IPS DF 6.9 (cell line): Measurements from ENCODE around the gene GPR45.

ENCODE experiments used
- DNase-seq: peaks from one replicate; pipeline ENCODE4 v3.0.0-alpha.2; 2013; ENCODE audit warnings: low read depth, low spot score
- H3K27ac ChIP-seq: one replicate; pipeline ENCODE4 v1.5.1; 2013; ENCODE audit warnings: low read length, control low read depth
- H3K27me3 ChIP-seq: 2 replicates; pipeline ENCODE4 v1.6.1; 2013; ENCODE audit warnings: mild to moderate bottlenecking, low read length; ENCODE audit not compliant: control insufficient read depth, insufficient read depth
- H3K36me3 ChIP-seq: 2 replicates; pipeline ENCODE4 v1.6.1; 2013; ENCODE audit warnings: low read length; ENCODE audit not compliant: control insufficient read depth, insufficient read depth
- H3K4me1 ChIP-seq: 2 replicates; pipeline ENCODE4 v1.6.1; 2013; ENCODE audit warnings: low read length; ENCODE audit not compliant: control insufficient read depth, insufficient read depth
- H3K4me3 ChIP-seq: 2 replicates; pipeline ENCODE4 v1.5.1; 2013; ENCODE audit warnings: mild to moderate bottlenecking, low read length
- H3K9me3 ChIP-seq: 2 replicates; pipeline ENCODE4 v1.6.1; 2013; ENCODE audit warnings: low read length, inconsistent platforms; ENCODE audit not compliant: control insufficient read depth, insufficient read depth
- WGBS: extraction: QIAGEN DNeasy Blood & Tissue Kit; methylation state at CpG from one replicate; pipeline ENCODE4 v1.1.7; 2013; ENCODE audit warnings: mixed read lengths, missing lambda C conversion rate; ENCODE audit not compliant: insufficient read length, insufficient coverage; 5-methylcytosine and 5-hydroxymethylcytosine counted together

The GPR45 gene, protein sequence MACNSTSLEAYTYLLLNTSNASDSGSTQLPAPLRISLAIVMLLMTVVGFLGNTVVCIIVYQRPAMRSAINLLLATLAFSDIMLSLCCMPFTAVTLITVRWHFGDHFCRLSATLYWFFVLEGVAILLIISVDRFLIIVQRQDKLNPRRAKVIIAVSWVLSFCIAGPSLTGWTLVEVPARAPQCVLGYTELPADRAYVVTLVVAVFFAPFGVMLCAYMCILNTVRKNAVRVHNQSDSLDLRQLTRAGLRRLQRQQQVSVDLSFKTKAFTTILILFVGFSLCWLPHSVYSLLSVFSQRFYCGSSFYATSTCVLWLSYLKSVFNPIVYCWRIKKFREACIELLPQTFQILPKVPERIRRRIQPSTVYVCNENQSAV

DNA sequence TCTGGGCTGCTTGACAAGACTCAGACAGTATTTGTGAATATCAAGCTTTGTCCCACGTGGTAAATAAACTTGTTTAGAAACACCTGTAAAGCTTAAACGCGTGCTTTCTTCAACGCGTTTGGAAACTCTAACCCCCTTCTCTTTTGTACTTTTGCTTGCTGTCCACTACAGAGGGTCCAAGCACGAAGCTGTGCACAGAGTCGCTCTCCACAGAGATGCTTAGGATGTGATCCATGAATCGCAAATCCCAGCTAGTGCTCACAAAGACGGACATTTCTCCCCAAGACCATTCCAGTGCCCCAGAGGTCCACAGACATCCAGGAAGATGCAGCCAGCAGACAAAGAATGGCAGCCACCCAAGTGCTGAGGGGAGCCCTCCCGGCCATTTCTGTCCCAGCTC is at the start of gene GPR45:
GPR45 (plus strand) TSS at position 301 of the 400 bp plus-strand sequence. CDS start 116 bp downstream, outside the sequence.
- Histone ChIP-seq H3K9me3 (no peaks in the 10 kb centered on the region), H3K4me1 (no peaks in the 10 kb centered on the region), H3K36me3 (no peaks in the 10 kb centered on the region; the same call in 1 of the 2 replicates), H3K4me3 (no peak within 1 kb of the TSS; the same call in 1 of the 2 replicates), H3K27ac (no peak within 1 kb of the TSS), H3K27me3 (no peaks in the 10 kb centered on the region)
- WGBS, result no CpG with 5 or more reads among the region's 10 CpGs
- DNase-seq, result no peak

DNA sequence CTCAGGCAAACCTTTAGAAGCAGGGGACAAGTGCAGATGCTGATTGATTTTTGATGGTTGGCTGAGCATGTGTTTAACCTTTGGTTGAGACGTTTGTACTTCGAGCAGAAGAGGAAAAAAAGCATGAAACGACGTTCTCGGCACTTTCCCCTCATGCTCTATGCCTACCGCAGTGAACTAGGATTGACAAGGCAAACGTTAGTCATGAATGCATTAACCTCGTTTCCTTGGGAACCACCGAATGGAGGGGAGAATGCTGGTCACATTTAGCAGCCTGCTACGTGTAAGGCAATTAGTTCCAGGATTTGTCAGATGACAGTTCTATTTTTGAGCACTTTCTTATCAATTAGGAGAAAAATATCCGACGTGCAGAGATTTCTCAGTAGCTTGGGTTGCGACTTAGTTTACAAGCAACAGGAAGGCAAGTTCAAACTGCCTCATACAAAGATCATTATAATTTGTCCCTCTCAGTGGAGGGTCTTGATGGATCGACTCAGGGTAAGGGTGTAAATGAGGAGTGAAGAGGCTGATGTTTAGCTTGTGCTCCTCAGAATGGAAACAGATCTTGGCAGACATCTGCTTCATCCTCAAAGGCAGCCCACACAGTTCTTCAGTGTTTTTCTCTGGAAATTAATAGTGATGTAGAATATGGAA is 47.4 kb upstream of the GPR45 start:
- Histone ChIP-seq H3K27me3 (no peaks in the 10 kb centered on the region), H3K4me1 (no peaks in the 10 kb centered on the region), H3K9me3 (no peaks in the 10 kb centered on the region), H3K27ac (no peak overlapping the region), H3K4me3 (no peak overlapping the region), H3K36me3 (no peaks in the 10 kb centered on the region)
- DNase-seq, result no peak
- WGBS, result no CpG with 5 or more reads among the region's 14 CpGs

DNA sequence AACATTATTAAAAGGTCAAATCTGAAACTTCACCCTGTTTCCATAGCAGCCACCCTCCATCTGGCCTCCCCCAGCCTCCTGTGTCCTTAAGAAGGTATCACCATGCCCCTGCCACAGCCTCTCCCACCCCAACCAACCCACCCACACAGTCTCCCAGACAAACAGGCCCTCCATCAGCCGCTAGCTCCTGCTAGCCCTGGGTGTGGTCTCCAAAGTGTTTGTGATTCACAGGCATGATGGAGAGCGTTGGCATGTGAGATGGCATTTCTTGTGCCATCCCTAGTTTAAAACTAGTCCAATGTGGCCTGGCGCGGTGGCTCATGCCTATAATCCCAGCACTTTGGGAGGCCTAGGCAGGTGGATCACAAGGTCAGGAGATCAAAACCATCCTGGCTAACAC is 44.9 kb upstream of the GPR45 start:
- H3K9me3 ChIP-seq, result no peaks in the 10 kb centered on the region
- no peaks in the 10 kb centered on the region for H3K4me1 ChIP-seq
- WGBS, result no CpG with 5 or more reads among the region's 4 CpGs
- no peak overlapping the region for H3K27ac ChIP-seq
- no peak for DNase-seq
- no peaks in the 10 kb centered on the region for H3K27me3 ChIP-seq
- H3K36me3 ChIP-seq, result no peaks in the 10 kb centered on the region
- no peak overlapping the region for H3K4me3 ChIP-seq

DNA sequence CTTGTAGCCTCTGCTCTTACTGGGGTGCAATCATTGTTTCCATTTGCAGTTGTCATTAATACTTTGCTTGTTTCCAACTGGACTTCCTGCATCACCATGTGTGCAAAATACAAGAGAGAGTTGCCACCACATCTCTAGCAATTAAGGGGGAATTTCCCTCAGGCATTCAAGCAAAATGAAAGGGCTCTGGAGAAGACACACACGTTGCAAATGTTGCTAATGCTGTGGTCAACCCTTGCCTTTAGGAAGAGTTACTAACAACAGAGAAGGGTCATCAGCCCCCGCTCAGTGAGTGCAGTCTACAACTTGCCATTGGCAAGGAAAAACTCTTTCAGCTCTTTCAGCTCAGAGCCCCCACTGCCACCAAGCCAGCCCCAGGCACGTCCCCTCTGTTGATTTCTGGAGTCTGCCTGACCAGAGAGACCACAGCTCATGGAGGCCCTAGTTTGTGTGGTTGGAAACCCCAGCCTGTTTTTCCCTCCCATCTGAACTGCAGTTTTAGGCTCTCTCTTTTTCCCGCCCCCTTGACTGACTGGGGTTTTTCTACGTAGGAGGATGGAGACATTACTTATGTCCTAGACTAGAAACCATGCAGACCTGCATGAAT is 25.9 kb upstream of the GPR45 start:
- Histone ChIP-seq H3K4me3 (no peak overlapping the region), H3K27ac (no peak overlapping the region), H3K36me3 (no peaks in the 10 kb centered on the region), H3K9me3 (no peaks in the 10 kb centered on the region), H3K27me3 (no peaks in the 10 kb centered on the region), H3K4me1 (no peaks in the 10 kb centered on the region)
- DNase-seq, result no peak
- WGBS, result no CpG with 5 or more reads among the region's 5 CpGs

DNA sequence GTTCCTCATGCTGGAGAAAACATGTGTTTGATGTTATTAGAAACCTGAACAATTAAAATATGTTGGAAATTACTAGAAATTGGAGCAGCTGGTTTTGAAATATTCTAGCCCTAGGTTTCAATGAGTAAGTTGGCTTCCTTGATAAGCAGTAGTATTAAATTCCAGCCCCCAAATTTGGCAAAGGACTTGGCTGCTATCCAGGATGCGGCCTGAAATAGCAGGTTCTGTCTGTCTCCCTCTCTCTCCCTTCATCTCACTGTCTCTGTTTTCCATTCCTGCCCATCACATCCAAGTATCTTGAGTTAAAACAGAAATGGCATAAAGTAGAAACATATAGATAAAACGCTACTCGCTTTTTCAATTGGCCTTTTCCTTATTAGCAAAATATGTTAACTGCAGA is 20.9 kb upstream of the GPR45 start:
- Histone ChIP-seq H3K27ac (no peak overlapping the region), H3K9me3 (no peaks in the 10 kb centered on the region), H3K27me3 (no peaks in the 10 kb centered on the region), H3K4me3 (no peak overlapping the region), H3K36me3 (no peaks in the 10 kb centered on the region), H3K4me1 (no peaks in the 10 kb centered on the region)
- no peak for DNase-seq
- no CpG with 5 or more reads among the region's 3 CpGs for WGBS

DNA sequence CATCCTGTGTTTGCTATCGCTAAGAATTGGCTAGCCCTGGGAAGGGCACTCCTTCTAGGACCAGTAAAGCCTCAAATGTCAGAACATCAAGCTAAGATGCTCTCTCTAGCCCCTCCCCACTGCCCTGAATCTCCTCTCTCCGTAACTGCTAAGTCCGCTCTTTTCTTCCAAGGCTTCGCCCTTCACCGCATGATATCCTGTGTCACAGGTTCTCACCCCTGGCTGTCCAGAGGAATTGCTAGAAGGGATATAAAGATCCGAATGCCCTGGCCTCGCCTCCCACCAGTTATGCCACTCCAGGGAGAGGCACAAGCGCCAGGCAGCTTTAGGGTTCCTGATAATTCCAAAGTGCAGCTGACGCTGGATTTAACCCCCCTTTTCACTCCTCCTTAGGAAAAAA is 17.1 kb upstream of the GPR45 start:
- DNase-seq, result no peak
- no peaks in the 10 kb centered on the region for H3K4me1 ChIP-seq
- no peak overlapping the region for H3K27ac ChIP-seq
- no peaks in the 10 kb centered on the region for H3K27me3 ChIP-seq
- no peak overlapping the region for H3K4me3 ChIP-seq
- no peaks in the 10 kb centered on the region for H3K36me3 ChIP-seq
- no CpG with 5 or more reads among the region's 9 CpGs for WGBS
- no peaks in the 10 kb centered on the region for H3K9me3 ChIP-seq

DNA sequence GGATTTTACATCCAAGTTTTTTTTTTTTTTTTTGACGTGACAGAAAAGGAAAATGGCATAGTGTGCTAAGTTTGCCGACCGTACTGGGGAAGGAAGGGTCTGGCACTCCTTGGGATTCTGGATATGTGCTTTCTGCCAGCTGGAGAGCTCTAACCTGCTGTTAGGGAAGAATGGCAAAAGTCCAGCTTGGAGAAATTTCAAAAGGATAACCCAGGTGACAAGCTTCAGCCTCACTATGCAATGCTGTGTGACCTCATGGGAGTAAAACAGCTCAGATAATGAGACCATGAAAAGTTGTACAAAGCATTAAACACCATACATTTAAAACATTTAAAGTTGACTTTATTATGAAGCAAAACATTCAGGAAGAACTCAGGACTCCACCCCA is 10.3 kb upstream of the GPR45 start:
- Histone ChIP-seq H3K27me3 (no peaks in the 10 kb centered on the region), H3K36me3 (no peaks in the 10 kb centered on the region), H3K9me3 (no peaks in the 10 kb centered on the region), H3K27ac (no peak overlapping the region), H3K4me3 (no peak overlapping the region), H3K4me1 (peaks cover 2% of the 10 kb centered on the region)
- no CpG with 5 or more reads among the region's 3 CpGs for WGBS
- no peak for DNase-seq

DNA sequence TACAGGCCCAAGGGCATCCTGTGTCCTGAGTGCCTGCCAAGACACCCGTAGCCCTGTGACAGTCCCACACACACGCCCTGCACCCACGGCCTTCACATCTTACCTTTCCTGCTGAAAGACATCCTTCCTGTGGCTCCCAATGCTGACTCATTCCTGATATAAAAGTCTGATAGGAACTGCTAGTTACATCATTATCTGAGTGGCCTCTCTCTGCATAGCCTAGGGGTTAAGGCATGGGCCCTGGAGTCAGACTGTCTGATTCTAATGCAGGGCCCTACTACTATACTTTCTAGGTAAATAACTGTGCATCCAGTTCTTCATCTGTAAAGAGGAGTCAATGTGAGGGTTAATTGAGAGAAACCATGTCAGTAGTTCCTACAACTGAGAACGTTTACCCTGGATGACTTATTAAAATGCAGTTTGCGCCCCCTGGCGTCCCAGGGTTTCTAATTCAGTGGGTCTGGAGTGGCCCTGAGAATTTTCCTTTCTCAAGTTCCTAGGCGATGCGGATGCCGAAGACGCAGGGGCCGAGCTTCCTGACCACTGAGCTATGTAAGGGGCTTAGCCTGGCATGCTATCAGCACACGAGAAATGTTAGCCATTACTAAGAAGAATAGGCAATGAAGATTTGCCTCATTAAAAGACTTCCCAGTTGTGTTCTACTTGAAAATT is 6.0 kb upstream of the GPR45 start:
- Histone ChIP-seq H3K27me3 (no peaks in the 10 kb centered on the region), H3K27ac (no peak overlapping the region), H3K4me1 (peaks cover 2% of the 10 kb centered on the region), H3K9me3 (no peaks in the 10 kb centered on the region), H3K4me3 (no peak overlapping the region), H3K36me3 (no peaks in the 10 kb centered on the region)
- WGBS, result no CpG with 5 or more reads among the region's 12 CpGs
- peak; percentile 84 for DNase-seq

DNA sequence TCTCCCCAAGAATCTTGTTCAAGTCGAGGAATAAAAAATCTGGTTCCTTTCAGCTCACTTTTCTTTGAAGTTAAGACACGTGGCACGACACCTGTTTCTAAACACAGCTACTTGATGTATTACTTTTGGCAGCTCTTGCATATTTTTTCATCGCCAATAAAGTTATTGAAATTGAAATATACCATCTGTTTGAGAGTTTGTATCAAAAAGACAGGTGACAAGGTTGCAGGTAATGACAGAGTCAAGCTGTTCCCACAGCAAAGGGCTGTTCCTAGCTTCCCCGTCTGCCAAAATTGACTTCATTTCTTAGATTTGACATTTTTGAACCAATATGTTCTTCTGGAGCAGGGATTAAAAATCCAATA is 5.5 kb upstream of the GPR45 start:
- H3K4me1 ChIP-seq, result peaks cover 2% of the 10 kb centered on the region
- H3K36me3 ChIP-seq, result no peaks in the 10 kb centered on the region
- no peak for DNase-seq
- H3K4me3 ChIP-seq, result no peak overlapping the region
- no peak overlapping the region for H3K27ac ChIP-seq
- H3K27me3 ChIP-seq, result no peaks in the 10 kb centered on the region
- no peaks in the 10 kb centered on the region for H3K9me3 ChIP-seq
- no CpG with 5 or more reads among the region's 5 CpGs for WGBS

DNA sequence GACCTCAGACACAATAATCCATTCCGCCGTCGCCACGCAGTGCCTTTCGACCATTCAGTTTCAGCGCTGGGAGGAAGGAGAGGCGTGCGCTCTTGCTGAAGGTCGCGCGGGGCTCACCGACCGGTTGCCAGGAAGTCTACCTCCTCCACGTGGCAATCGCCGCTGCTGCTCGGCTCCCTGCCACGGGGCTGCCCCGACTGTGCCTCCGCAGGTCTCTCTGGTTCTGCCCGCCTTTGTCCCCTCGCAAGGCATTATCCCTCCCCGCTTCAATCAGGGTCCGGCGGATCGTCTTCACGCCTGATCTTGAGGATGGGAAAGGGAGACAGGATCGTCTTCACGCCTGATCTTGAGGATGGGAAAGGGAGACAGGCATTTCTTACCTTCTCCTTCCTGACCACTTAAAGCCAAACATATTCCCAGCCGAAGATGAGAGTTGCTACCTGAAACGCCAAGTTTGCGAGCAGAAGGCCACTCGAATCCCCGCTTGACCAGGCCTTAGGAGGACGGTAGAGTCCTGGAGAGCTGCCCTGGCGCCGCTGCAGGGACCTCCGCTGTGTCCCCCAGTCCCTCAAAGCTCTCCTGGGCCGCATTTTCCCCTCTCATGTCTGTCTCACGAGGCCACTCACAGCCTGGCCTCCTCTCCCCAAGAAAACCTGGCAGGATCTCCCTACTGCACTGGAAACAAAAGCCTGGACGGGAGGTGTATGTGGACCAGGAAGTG is 4.3 kb upstream of the GPR45 start:
- H3K9me3 ChIP-seq, result no peaks in the 10 kb centered on the region
- H3K36me3 ChIP-seq, result no peaks in the 10 kb centered on the region; the same call in 1 of the 2 replicates
- no peaks in the 10 kb centered on the region for H3K27me3 ChIP-seq
- peaks cover 2% of the 10 kb centered on the region for H3K4me1 ChIP-seq
- H3K27ac ChIP-seq, result no peak overlapping the region
- WGBS, result no CpG with 5 or more reads among the region's 41 CpGs
- H3K4me3 ChIP-seq, result no peak overlapping the region
- DNase-seq, result no peak
